ENCODE results near the gene PLEKHG4. TPM values are rescaled to one million over a fixed set of nuclear protein-coding genes. Genes with fewer than 3 reads are reported as not detected.

The PLEKHG4 gene
- total and polyA plus RNA-seq, 2 donors (not counting 1 experiment from before 2014, with no cell fraction given), result 9.9 to 37.7 TPM

GRCh38 chr16:67336648-67337047, 57.3 kb downstream of the PLEKHG4 start:
- H3K27me3 ChIP-seq (ENCODE audit: control insufficient read depth, insufficient read depth, low read length), result no peaks in the 10 kb centered on the region

More at GRCh38 chr16:67336648-67337047, 57.3 kb downstream of the PLEKHG4 start:
- TF ChIP-seq CTCF (conservative IDR thresholded peaks at IDR 0.05 in 1 of 2, IDR thresholded peaks at IDR 0.05 in 1 of 2; ENCODE audit: low read depth in 1 of 2, low read length in 2 of 2) (no peak), EZH2 (IDR thresholded peaks at IDR 0.05; ENCODE audit: low read length, missing control alignments) (no peak)
- Histone ChIP-seq H3K9ac (ENCODE audit: insufficient read depth, low read length) (no peak overlapping the region), H3K4me3 (replicated peaks in 1 of 4; ENCODE audit: control extremely low read depth in 1 of 4, insufficient read depth in 1 of 4, low read depth in 3 of 4, low read length in 4 of 4) (no peak overlapping the region), H3K4me1 (ENCODE audit: control insufficient read depth, extremely low read depth, insufficient read depth, low read length) (no peaks in the 10 kb centered on the region), H3K4me2 (ENCODE audit: extremely low read depth, insufficient read depth, low read length) (no peak overlapping the region), H3K9me3 (ENCODE audit: control insufficient read depth, insufficient read depth, low read depth, low read length) (no peaks in the 10 kb centered on the region), H2AFZ (ENCODE audit: low read length) (no peak overlapping the region), H4K20me1 (ENCODE audit: control insufficient read depth, extremely low read depth, insufficient read depth, low read length) (no peaks in the 10 kb centered on the region), H3K79me2 (ENCODE audit: control insufficient read depth, insufficient read depth, low read length) (no peaks in the 10 kb centered on the region), H3K36me3 (ENCODE audit: control insufficient read depth, insufficient read depth, low read length) (no peaks in the 10 kb centered on the region), H3K27ac (ENCODE audit: insufficient read depth, low read length) (no peak overlapping the region)
- peak in 1 of 2 donors; percentile 10 for DNase-seq (ENCODE audit: low read depth in 2 of 2)

Other genes starting within 250 kb of the PLEKHG4 start
- 15.2 and 18.3 TPM in 2 replicates for gene PHAF1, start 169.6 kb upstream of the PLEKHG4 start, total RNA-seq
- gene PHAF1, start 169.6 kb upstream of the PLEKHG4 start, polyA plus RNA-seq, result 21.5 and 23.0 TPM in 2 replicates
- 29.3 and 34.7 TPM in 2 replicates for gene B3GNT9, start 128.5 kb upstream of the PLEKHG4 start, total RNA-seq
- 23.2 and 29.6 TPM in 2 replicates for gene B3GNT9, start 128.5 kb upstream of the PLEKHG4 start, polyA plus RNA-seq
- 18.0 and 20.8 TPM in 2 replicates for gene TRADD, start 119.6 kb upstream of the PLEKHG4 start, total RNA-seq
- 5.8 and 7.6 TPM in 2 replicates for gene TRADD, start 119.6 kb upstream of the PLEKHG4 start, polyA plus RNA-seq
- 9.8 and 10.4 TPM in 2 replicates for gene FBXL8, start 119.6 kb upstream of the PLEKHG4 start, total RNA-seq
- 2.4 and 4.0 TPM in 2 replicates for gene FBXL8, start 119.6 kb upstream of the PLEKHG4 start, polyA plus RNA-seq
- 25.8 and 31.3 TPM in 2 replicates for gene HSF4, start 114.8 kb upstream of the PLEKHG4 start, total RNA-seq
- gene HSF4, start 114.8 kb upstream of the PLEKHG4 start, polyA plus RNA-seq, result 1.9 and 6.4 TPM in 2 replicates
- gene NOL3, start 109.0 kb upstream of the PLEKHG4 start, total RNA-seq, result 12.8 and 23.3 TPM in 2 replicates
- 6.2 and 8.0 TPM in 2 replicates for gene NOL3, start 109.0 kb upstream of the PLEKHG4 start, polyA plus RNA-seq
- gene MATCAP1, start 95.6 kb upstream of the PLEKHG4 start, total RNA-seq, result 21.8 and 28.4 TPM in 2 replicates
- 12.7 and 16.6 TPM in 2 replicates for gene MATCAP1, start 95.6 kb upstream of the PLEKHG4 start, polyA plus RNA-seq
- gene EXOC3L1, start 89.4 kb upstream of the PLEKHG4 start, total RNA-seq, result 0.26 and 0.33 TPM in 2 replicates
- 0.09 TPM in 1 of 2 replicates, not detected in the other for gene EXOC3L1, start 89.4 kb upstream of the PLEKHG4 start, polyA plus RNA-seq
- 42.4 and 48.3 TPM in 2 replicates for gene E2F4, start 87.4 kb upstream of the PLEKHG4 start, total RNA-seq
- gene E2F4, start 87.4 kb upstream of the PLEKHG4 start, polyA plus RNA-seq, result 59.9 and 70.4 TPM in 2 replicates
- 0.26 and 0.33 TPM in 2 replicates for gene ELMO3, start 80.4 kb upstream of the PLEKHG4 start, total RNA-seq
- gene ELMO3, start 80.4 kb upstream of the PLEKHG4 start, polyA plus RNA-seq, result 0.36 and 0.42 TPM in 2 replicates
- gene TMEM208, start 52.4 kb upstream of the PLEKHG4 start, total RNA-seq, result 25.7 and 26.3 TPM in 2 replicates
- 43.2 and 53.5 TPM in 2 replicates for gene TMEM208, start 52.4 kb upstream of the PLEKHG4 start, polyA plus RNA-seq
- 7.1 and 13.9 TPM in 2 replicates for gene FHOD1, start 32.1 kb upstream of the PLEKHG4 start, total RNA-seq
- 25.8 and 32.7 TPM in 2 replicates for gene FHOD1, start 32.1 kb upstream of the PLEKHG4 start, polyA plus RNA-seq
- gene SLC9A5, start 30.6 kb upstream of the PLEKHG4 start, total RNA-seq, result 1.0 and 2.3 TPM in 2 replicates
- gene SLC9A5, start 30.6 kb upstream of the PLEKHG4 start, polyA plus RNA-seq, result 1.9 and 2.0 TPM in 2 replicates
- gene KCTD19, start 47.2 kb downstream of the PLEKHG4 start, total RNA-seq, result under 0.01 and 0.17 TPM in 2 replicates
- 0.10 TPM in 1 of 2 replicates, not detected in the other for gene KCTD19, start 47.2 kb downstream of the PLEKHG4 start, polyA plus RNA-seq
- 0.51 and 0.66 TPM in 2 replicates for gene LRRC36, start 47.3 kb downstream of the PLEKHG4 start, total RNA-seq
- 0.06 and 0.38 TPM in 2 replicates for gene LRRC36, start 47.3 kb downstream of the PLEKHG4 start, polyA plus RNA-seq
- 1.5 and 3.8 TPM in 2 replicates for gene TPPP3, start 114.0 kb downstream of the PLEKHG4 start, total RNA-seq
- 2.9 and 6.5 TPM in 2 replicates for gene TPPP3, start 114.0 kb downstream of the PLEKHG4 start, polyA plus RNA-seq
- 4.4 and 6.4 TPM in 2 replicates for gene ZDHHC1, start 136.9 kb downstream of the PLEKHG4 start, total RNA-seq
- 2.3 and 2.7 TPM in 2 replicates for gene ZDHHC1, start 136.9 kb downstream of the PLEKHG4 start, polyA plus RNA-seq
- under 0.01 TPM in 1 of 2 replicates, not detected in the other for gene HSD11B2, start 151.6 kb downstream of the PLEKHG4 start, total RNA-seq
- 0.09 and 0.15 TPM in 2 replicates for gene HSD11B2, start 151.6 kb downstream of the PLEKHG4 start, polyA plus RNA-seq
- gene ATP6V0D1, start 201.6 kb downstream of the PLEKHG4 start, total RNA-seq, result 68.1 and 91.2 TPM in 2 replicates
- gene ATP6V0D1, start 201.6 kb downstream of the PLEKHG4 start, polyA plus RNA-seq, result 183 and 230 TPM in 2 replicates
- gene AGRP, start 204.0 kb downstream of the PLEKHG4 start, total RNA-seq, result not detected in 2 replicates
- not detected in 2 replicates for gene AGRP, start 204.0 kb downstream of the PLEKHG4 start, polyA plus RNA-seq
- 19.5 and 26.6 TPM in 2 replicates for gene RIPOR1, start 249.3 kb downstream of the PLEKHG4 start, total RNA-seq
- 13.7 and 16.0 TPM in 2 replicates for gene RIPOR1, start 249.3 kb downstream of the PLEKHG4 start, polyA plus RNA-seq